Right lobe of liver (tissue), 6 donors: ENCODE results near the gene INPP5A. TPM values are rescaled to one million over a fixed set of nuclear protein-coding genes. Genes with fewer than 3 reads are reported as not detected.

ENCODE experiments used
- ATAC-seq, 4 donors: fragments of 200-7000 bp; cut with Tn5 transposase; one replicate each; pipeline ENCODE4 v1.9.1; 2020; ENCODE audit warnings: mild to moderate bottlenecking in 4 of 4, moderate library complexity in 4 of 4
- DNase-seq, 3 donors: peaks; one replicate each; pipeline ENCODE4 v3.0.0-alpha.2; 2020
- H3K27ac ChIP-seq, 3 donors: fragments of 200-600 bp; one replicate each; pipeline ENCODE4 v1.8.0; 2022
- H3K27me3 ChIP-seq, 2 donors: fragments of 200-600 bp; one replicate each; pipeline ENCODE4 v1.8.0; 2022
- H3K36me3 ChIP-seq, 4 donors: fragments of 200-600 bp; sonication (generic) in 1 of 4; one replicate each; pipeline versions ENCODE4 v1.5.1 to v1.8.0; 2017 to 2022; ENCODE audit warnings: control low read depth in 1 of 4
- H3K4me1 ChIP-seq, 4 donors: fragments of 200-600 bp; sonication (generic) in 1 of 4; one replicate each; pipeline versions ENCODE4 v1.5.1 to v1.8.0; 2017 to 2022; ENCODE audit warnings: control low read depth in 1 of 4
- H3K4me3 ChIP-seq, 3 donors: fragments of 200-600 bp; one replicate each; pipeline ENCODE4 v1.8.0; 2022
- H3K9me3 ChIP-seq, 4 donors: fragments of 200-600 bp; sonication (generic) in 1 of 4; one replicate each; pipeline versions ENCODE4 v1.5.1 to v1.8.0; 2017 to 2022; ENCODE audit warnings: control low read depth in 1 of 4
- CTCF ChIP-seq, 4 donors: fragments of 200-600 bp in 3 of 4; fragments of 450-650 bp in 1 of 4; IDR thresholded peaks; one replicate each; pipeline versions ENCODE4 v1.5.1 to v1.8.0; 2016 to 2022; ENCODE audit warnings: antibody characterized with exemption in 4 of 4, mild to moderate bottlenecking in 2 of 4
- POLR2A ChIP-seq: fragments of 450-650 bp; IDR thresholded peaks from one replicate; pipeline ENCODE4 v1.6.1; 2017; ENCODE audit warnings: antibody characterized with exemption, mild to moderate bottlenecking
- WGBS: methylation state at CpG from one replicate; pipeline ENCODE4 v1.1.6; 2018; ENCODE audit warnings: low coverage, low lambda C conversion rate; ENCODE audit not compliant: insufficient coverage; ENCODE audit errors: missing lambda C conversion rate; 5-methylcytosine and 5-hydroxymethylcytosine counted together
- intact Hi-C, 2 donors: fragments of 100-400 bp; cut with DNase I; formaldehyde crosslinking; loops; one replicate each; pipeline versions ENCODE4 v1.11.2 to v1.14.1; 2022
- total RNA-seq, 6 experiments: library from RNA; depleted of rRNA in 2 of 6; stranded (reverse); fragments of >200 nt in 2 of 6; fragmentation: NEBNext Ultra II Directional in 3 of 6; extraction: Animal tissue kit (Norgen Biotek cat#: 25700) in 3 of 6; gene quantifications; one replicate each; pipeline versions ENCODE4 v1.1.0 to v1.2.4, GENCODE V29; 2016 to 2023
- donor health status: DM: no; HTN: yes; CAD: no.
- donor health status: DM: no; HTN: no; CAD: no.
- donor health status: DM: no; HTN: no; CAD: no.
- donor health status: DM: no; HTN: yes; CAD: no.
- donor health status: DM: no; HTN: yes; CAD: no.

Gene INPP5A
- total RNA-seq, 6 experiments from 2014 or later: 12.5 to 24.6 (median 16.9) TPM

DNA sequence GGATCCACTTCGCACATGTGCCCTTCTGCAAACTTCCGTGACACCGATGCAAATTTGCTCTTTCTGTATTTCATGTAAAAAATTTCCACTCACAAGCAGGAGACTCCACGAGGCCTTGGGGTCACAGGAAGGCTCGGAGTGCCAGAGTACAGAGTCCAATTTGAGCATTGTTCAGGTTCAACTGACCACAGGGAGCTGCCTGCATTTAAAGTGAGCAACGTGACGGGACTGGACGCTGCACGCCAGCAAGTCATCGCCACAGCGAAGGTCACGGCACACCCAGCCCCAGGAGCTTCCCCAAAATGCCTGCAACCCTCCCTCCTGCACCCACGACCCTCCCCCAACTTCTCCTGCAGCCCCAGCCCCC is 289.8 kb downstream of the INPP5A start:
- intact Hi-C loops: no loop called here

DNA sequence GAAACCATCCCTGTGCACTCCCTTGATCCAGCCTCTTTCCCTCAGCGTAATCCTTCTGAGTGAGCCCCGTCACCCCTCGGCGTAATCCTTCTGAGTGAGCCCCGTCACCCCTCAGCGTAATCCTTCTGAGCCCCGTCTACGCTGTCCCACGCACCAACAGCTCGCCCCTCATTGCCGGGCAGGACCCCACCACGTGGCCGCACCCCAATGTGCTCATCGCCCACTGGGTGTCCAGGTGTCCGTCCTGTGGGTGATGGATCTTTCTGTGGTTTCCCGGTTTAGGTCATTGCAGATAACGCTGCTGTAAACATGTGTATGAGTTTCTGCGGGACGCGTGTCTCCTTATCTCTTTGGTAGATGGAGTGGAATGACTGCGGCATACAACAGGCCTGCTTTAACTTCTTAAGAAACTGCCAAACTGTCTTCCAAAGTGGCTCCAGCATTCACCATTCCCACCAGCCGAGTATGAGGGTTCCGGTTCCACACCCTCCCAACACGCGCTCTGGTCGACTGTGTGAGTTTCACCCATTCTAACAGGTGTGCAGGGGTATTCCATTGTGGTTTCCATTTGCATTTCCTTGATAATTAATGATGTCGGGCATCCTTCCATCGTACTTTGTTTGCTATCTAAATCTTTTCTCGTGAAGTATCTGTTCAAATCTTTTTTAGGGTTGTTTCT is 290.4 kb downstream of the INPP5A start:
- no peaks in the 10 kb centered on the region for H3K36me3 ChIP-seq
- no peaks in the 10 kb centered on the region for H3K27me3 ChIP-seq
- no peak overlapping the region for H3K4me3 ChIP-seq
- H3K27ac ChIP-seq: no peak overlapping the region
- DNase-seq (no peak), ATAC-seq (peak in 1 of 4 donors; percentile 20)
- no peaks in the 10 kb centered on the region for H3K9me3 ChIP-seq
- WGBS: 70% methylated on average over 25 of the region's 29 CpGs
- no peaks in the 10 kb centered on the region for H3K4me1 ChIP-seq
- TF ChIP-seq CTCF (IDR thresholded peaks at IDR 0.05) (no peak), POLR2A (no peak)
- intact Hi-C loops: no loop called here

More for the DNA sequence above, 289.8 kb downstream of the INPP5A start:
- H3K36me3 ChIP-seq: no peaks in the 10 kb centered on the region
- DNase-seq: no peak
- ATAC-seq: no peak
- 46% methylated on average over 6 of the region's 13 CpGs for WGBS
- H3K27me3 ChIP-seq: no peaks in the 10 kb centered on the region
- no peaks in the 10 kb centered on the region for H3K9me3 ChIP-seq
- no peaks in the 10 kb centered on the region for H3K4me1 ChIP-seq
- TF ChIP-seq CTCF (IDR thresholded peaks at IDR 0.05) (no peak), POLR2A (no peak)
- H3K4me3 ChIP-seq: no peak overlapping the region
- H3K27ac ChIP-seq: no peak overlapping the region

- intact Hi-C loops: no loop called here
- WGBS: 76% methylated on average over 19 of the region's 20 CpGs
Measured at GRCh38 chr10:132828681-132829080, 291.1 kb downstream of the INPP5A start.

GRCh38 chr10:132829403-132829802 is 291.8 kb downstream of the INPP5A start:
- intact Hi-C loops: no loop called here
- WGBS: 63% methylated on average over 8 of the region's 8 CpGs
- no peak for DNase-seq
- ATAC-seq: no peak
- Histone ChIP-seq H3K4me1 (no peaks in the 10 kb centered on the region), H3K9me3 (no peaks in the 10 kb centered on the region), H3K36me3 (no peaks in the 10 kb centered on the region), H3K27me3 (no peaks in the 10 kb centered on the region), H3K27ac (no peak overlapping the region), H3K4me3 (no peak overlapping the region)
- TF ChIP-seq CTCF (IDR thresholded peaks at IDR 0.05) (no peak), POLR2A (no peak)

More at GRCh38 chr10:132828681-132829080, 291.1 kb downstream of the INPP5A start:
- DNase-seq (no peak), ATAC-seq (no peak)
- Histone ChIP-seq H3K27ac (no peak overlapping the region), H3K4me1 (no peaks in the 10 kb centered on the region), H3K4me3 (no peak overlapping the region), H3K36me3 (no peaks in the 10 kb centered on the region), H3K9me3 (no peaks in the 10 kb centered on the region), H3K27me3 (no peaks in the 10 kb centered on the region)
- no peak for TF ChIP-seq POLR2A

DNA sequence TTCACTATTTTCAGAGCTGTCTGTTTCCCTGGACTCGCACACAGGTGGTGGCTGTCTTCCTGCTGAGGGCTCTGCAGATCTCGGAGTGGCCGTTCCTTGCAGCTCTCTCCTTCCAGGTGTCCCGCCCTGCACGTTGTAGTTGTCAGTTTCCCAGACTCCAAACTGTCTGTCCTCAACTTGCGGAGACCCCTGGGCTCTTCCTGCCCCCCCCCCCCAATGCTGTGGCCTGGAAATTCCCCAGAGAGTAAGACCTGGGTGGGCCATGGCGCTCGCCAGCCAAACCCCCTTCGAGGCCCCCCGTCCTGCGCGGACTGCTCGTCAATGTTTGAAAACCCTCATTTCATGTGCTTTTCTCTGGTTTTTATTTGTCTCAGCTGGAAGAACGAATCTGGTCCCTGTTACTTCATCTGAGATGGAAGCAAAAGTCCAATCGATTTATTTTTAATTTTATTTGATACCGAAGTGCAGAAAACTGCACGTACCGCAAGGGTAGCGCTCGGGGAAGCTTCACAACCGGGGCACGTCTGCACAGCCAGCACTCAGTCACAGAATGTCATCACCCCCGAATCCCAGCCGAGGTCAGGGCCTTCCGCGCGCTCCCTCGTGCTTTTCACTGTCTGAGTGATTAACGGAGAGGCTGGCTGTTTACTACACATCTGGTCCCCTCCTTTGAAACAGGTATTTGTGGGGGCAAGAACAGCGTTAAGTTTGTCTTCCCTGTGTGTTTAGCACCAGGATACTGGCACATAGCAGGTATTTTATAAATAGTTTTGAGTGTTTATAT is 294.8 kb downstream of the INPP5A start:
- Histone ChIP-seq H3K27me3 (no peaks in the 10 kb centered on the region), H3K27ac (no peak overlapping the region), H3K36me3 (no peaks in the 10 kb centered on the region), H3K9me3 (no peaks in the 10 kb centered on the region), H3K4me1 (no peaks in the 10 kb centered on the region), H3K4me3 (no peak overlapping the region)
- ATAC-seq (no peak), DNase-seq (no peak)
- WGBS: 46% methylated on average over 26 of the region's 30 CpGs
- TF ChIP-seq CTCF (IDR thresholded peaks at IDR 0.05) (no peak), POLR2A (no peak)
- intact Hi-C loops: no loop called here
